Right cardiac atrium (tissue), 5 donors: ENCODE measurements around the gene GPR119. TPM values are rescaled to one million over a fixed set of nuclear protein-coding genes. Genes with fewer than 3 reads are reported as not detected.
"Not testable (repeated sequence)": the region's sequence is repeated elsewhere in the genome, so short reads cannot be mapped to it uniquely, and the experiment has no call there.

ENCODE experiments used
- ATAC-seq, 2 donors: fragments of 200-7000 bp; cut with Tn5 transposase; one replicate each; pipeline versions ENCODE4 v1.8.0 to v1.9.1; 2020; ENCODE audit warnings: moderate library complexity in 2 of 2, mild to moderate bottlenecking in 1 of 2
- DNase-seq, 3 donors: peaks; one replicate each; pipeline ENCODE4 v3.0.0-alpha.2; 2020
- H3K27ac ChIP-seq: one replicate; pipeline ENCODE4 v1.5.1; 2013; ENCODE audit warnings: mild to moderate bottlenecking, low read length, control low read depth, moderate library complexity
- H3K27me3 ChIP-seq: one replicate; pipeline ENCODE4 v1.6.1; 2013; ENCODE audit not compliant: control insufficient read depth, insufficient read depth
- H3K4me1 ChIP-seq: one replicate; pipeline ENCODE4 v1.6.1; 2013; ENCODE audit warnings: low read length; ENCODE audit not compliant: control insufficient read depth, insufficient read depth
- H3K4me3 ChIP-seq: one replicate; pipeline ENCODE4 v1.5.1; 2013; ENCODE audit warnings: low read length, control low read depth
- H3K9me3 ChIP-seq: one replicate; pipeline ENCODE4 v1.6.1; 2013; ENCODE audit warnings: low read length; ENCODE audit not compliant: control insufficient read depth
- WGBS: extraction: QIAGEN DNeasy Blood & Tissue Kit; methylation state at CpG from one replicate; pipeline ENCODE4 v1.1.7; 2013; 5-methylcytosine and 5-hydroxymethylcytosine counted together
- intact Hi-C, 4 donors: fragments of 100-400 bp; cut with DNase I; formaldehyde crosslinking; loops; one replicate each; pipeline versions ENCODE4 v1.11.0 to v1.14.0; 2022 to 2023
- polyA plus RNA-seq: library from polyadenylated mRNA; stranded (reverse); fragments of 200-250 nt; gene quantifications from one replicate; pipeline ENCODE4 v1.2.3, GENCODE V29; 2013
- total RNA-seq, 4 donors: library from RNA; stranded (reverse); fragmentation: NEBNext Ultra II Directional; extraction: Animal tissue kit (Norgen Biotek cat#: 25700); gene quantifications; one replicate each; pipeline ENCODE4 v1.2.1, GENCODE V29; 2021
- donor health status: healthy with polysubstance abuse.
- donor health status: DM: no; HTN: yes; CAD: no.
- donor health status: DM: no; HTN: no; CAD: no.
- donor health status: DM: no; HTN: yes; CAD: no; lungs with severe emphysema.
- donor health status: DM: yes; HTN: yes; CAD: no.

The GPR119 gene
- total and polyA plus RNA-seq, 5 donors = not detected

DNA sequence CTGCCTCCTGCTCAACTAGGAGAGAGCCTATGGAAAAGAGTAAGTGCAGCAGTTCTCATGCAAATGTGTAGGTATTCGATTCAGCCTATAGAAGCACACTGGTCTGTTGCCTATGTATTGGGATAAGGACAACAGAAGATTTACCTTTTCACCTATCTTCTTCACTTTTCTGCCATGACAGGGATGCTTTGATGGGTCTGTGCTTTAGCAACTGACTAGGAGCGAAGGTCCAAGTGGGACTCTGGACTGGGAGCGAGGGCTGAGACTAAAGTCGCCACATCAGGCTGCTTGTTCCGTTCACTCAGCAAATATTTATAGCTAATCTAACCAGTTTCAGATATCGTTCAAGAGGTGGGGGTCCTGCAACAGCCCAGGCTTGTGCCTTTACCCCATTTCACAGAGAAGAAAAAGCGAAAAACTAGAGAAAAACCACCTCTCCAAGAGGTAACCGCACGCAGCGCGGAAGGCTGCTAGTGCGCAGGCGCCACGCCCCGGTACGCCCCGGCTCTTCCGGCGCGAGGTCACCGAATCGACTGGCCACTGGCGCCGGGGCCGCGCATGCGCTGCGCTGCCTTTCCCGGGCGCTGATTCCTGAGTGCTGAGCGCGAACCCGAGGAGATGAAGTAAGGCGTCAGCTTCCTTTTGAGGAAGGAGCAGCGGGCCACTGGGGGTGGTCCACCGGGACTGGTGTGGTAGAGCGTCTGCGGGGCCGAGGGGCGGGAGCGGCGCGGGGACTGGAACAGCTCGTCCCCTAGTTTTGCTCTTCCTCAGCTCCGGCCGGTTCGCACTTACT, 16.1 kb upstream of the GPR119 start, which contains the start of gene RBMX2:
Gene RBMX2, plus strand, starts transcription at position 573 of the 793 bp plus-strand sequence. Its CDS starts 46 bp downstream, at position 619.
- peak; percentile 77 to 91 (median 91) for DNase-seq
- intact Hi-C loops = no loop called here
- Histone ChIP-seq H3K27me3 (no peaks in the 10 kb centered on the region), H3K27ac (peak within 1 kb of the TSS; percentile 96), H3K4me3 (peak within 1 kb of the TSS; percentile 93), H3K9me3 (no peaks in the 10 kb centered on the region), H3K4me1 (no peaks in the 10 kb centered on the region)
- under 1% methylated on average over 45 of the region's 47 CpGs for WGBS
- ATAC-seq = peak; percentile 98 to 99

DNA sequence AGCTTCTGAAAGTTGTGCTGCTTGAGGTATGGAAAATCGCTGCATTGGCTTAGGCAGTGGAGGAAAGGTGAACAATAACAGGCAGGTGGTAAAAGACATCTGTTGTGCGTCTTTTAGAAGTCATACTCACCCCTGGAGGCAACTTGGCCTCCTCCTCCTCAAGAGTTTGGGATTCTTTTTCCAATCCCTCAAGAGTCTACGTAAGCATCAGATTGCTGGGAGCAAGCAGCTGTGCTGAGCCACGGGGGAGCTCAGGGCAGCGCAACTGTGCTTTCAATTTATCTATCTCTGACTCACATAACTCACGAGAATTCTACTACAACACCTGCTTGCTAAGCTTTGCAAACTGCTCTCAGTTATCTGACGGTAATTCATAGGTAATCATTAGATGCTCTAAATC, 9.9 kb upstream of the GPR119 start:
- no peak for DNase-seq
- 64% methylated on average over 7 of the region's 7 CpGs for WGBS
- intact Hi-C loops = loop anchor here in 2 of 4 donors (10.0 kb wide), 1 partner anchor 519 kb away; no protein-coding TSS in a partner anchor
- Histone ChIP-seq H3K9me3 (no peaks in the 10 kb centered on the region), H3K27ac (no peak overlapping the region), H3K27me3 (no peaks in the 10 kb centered on the region), H3K4me3 (no peak overlapping the region), H3K4me1 (no peaks in the 10 kb centered on the region)
- no peak for ATAC-seq

DNA sequence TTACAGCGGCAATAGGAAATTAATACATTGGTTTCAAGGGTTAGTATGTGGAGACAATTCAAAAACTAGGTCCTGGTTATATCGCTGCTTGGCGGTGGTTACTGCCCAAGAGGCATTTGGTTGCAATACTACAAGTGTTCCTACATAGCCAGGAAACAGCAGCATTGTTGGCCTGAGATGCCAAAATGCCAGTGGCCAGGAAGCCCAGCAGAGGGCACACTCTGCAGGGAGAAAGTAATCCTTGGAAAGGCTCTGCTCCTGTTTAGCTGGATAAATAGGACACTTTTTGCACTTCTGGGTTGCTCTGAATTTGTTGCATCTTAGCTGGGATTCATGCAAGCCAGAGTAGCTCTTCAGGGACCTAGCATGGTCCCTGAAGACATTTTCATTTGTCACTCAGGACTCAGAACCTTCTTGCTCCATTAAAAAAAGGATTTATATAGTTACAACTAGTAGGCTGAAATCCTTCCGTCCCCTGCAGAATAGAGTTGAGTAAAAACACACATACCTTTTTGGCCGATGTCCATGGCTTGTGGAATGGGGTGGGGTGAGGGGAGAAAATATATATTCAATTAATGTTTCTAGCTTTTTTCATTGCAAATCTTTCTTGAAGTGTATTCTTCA, 8.1 kb upstream of the GPR119 start:
- Histone ChIP-seq H3K4me3 (no peak overlapping the region), H3K9me3 (no peaks in the 10 kb centered on the region), H3K4me1 (no peaks in the 10 kb centered on the region), H3K27ac (no peak overlapping the region), H3K27me3 (no peaks in the 10 kb centered on the region)
- peak; percentile 30 to 60 (median 57) for DNase-seq
- ATAC-seq = peak in 1 of 2 donors; percentile 39
- intact Hi-C loops = loop anchor here in 3 of 4 donors (5.0 to 10.0 kb wide), 2 partner anchors 521 to 524 kb away; no protein-coding TSS in a partner anchor
- 37% methylated on average over 5 of the region's 5 CpGs for WGBS

DNA sequence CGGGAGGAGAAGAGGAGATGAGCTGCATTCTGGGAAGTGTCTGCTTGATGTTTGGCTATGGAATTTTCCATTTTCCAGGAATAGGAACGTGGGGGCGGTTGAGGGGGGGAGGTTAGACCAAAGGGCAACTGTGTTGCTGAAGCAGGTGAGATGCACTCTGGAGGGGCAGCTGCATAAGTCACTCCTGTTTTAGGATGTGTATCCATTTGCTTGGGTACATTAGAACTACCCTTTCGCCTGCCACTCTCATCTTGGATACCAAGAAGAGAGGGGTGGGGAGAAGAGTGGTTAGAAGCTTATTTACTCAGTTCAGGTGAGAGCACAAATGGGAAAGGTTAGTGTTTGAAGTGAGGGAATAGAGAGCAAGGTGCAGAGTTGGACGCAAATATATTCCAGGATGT, 934 bp upstream of the GPR119 start:
- no peaks in the 10 kb centered on the region for H3K9me3 ChIP-seq
- intact Hi-C loops = no loop called here
- ATAC-seq (no peak), DNase-seq (no peak)
- no peak overlapping the region for H3K4me3 ChIP-seq
- H3K27ac ChIP-seq = no peak overlapping the region
- 60% methylated on average over 5 of the region's 5 CpGs for WGBS
- H3K27me3 ChIP-seq = no peaks in the 10 kb centered on the region
- no peaks in the 10 kb centered on the region for H3K4me1 ChIP-seq

DNA sequence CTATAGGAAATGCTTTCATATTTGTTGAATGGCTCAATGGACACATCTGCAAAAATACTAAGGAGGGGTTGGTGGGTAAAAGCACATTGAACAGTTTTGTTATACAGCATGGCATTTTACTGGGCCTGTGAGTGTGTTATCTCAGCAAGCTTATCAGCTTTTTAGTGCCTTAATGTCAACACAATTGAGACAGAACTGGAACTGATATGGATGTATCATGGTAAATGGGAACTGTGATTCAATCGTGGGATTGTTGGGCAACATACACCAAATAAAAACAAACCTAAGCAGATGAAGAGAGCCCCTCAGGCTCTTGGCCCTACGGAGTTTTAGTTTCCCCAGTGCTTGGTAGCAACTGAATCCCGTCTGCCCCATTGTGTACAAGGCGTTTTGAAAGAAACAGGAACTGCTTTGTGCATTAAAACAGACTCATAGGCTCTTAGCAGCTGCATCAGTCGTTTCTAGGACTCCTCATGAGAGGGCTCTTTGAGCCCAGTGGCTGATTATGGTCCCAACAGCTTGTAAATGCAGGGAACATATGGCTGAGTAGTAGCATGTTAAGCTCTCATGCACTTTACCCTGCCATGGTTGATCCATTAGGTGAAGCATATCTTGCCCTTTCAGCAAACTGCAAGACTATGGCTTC, 7.3 kb downstream of the GPR119 start:
- Histone ChIP-seq H3K27me3 (no peaks in the 10 kb centered on the region), H3K9me3 (no peaks in the 10 kb centered on the region), H3K27ac (no peak overlapping the region), H3K4me3 (no peak overlapping the region), H3K4me1 (no peaks in the 10 kb centered on the region)
- no peak for DNase-seq
- WGBS = 33% methylated on average over 5 of the region's 5 CpGs
- intact Hi-C loops = no loop called here
- ATAC-seq = no peak

- DNase-seq (no peak), ATAC-seq (no peak)
- Histone ChIP-seq H3K4me3 (no peak overlapping the region), H3K9me3 (no peaks in the 10 kb centered on the region), H3K27me3 (no peaks in the 10 kb centered on the region), H3K27ac (no peak overlapping the region), H3K4me1 (no peaks in the 10 kb centered on the region)
- intact Hi-C loops = no loop called here
Observed at GRCh38 chrX:130376077-130376476, 9.4 kb downstream of the GPR119 start.

DNA sequence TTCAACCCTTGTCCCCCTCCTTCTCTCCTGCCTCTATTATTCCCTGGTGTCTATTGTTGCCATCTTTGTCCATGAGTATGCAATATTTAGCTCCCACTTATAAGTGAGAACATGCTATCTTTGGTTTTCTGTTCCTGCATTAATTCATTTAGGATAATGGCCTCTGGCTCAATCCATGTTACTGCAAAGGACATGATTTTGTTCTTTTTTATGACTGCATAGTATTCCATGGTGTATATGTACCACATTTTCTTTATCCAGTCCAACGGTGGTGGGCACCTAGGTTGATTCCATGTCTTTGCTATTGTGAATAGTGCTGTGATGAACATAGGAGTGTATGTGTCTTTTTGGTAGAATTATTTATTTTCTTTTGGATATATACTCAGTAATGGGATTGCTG, 33.4 kb downstream of the GPR119 start:
- intact Hi-C loops, H3K9me3 ChIP-seq, H3K27me3 ChIP-seq, DNase-seq, H3K4me1 ChIP-seq, H3K4me3 ChIP-seq, H3K27ac ChIP-seq, ATAC-seq: not testable (repeated sequence)
- WGBS = 97% methylated on average over 1 of the region's 1 CpG

DNA sequence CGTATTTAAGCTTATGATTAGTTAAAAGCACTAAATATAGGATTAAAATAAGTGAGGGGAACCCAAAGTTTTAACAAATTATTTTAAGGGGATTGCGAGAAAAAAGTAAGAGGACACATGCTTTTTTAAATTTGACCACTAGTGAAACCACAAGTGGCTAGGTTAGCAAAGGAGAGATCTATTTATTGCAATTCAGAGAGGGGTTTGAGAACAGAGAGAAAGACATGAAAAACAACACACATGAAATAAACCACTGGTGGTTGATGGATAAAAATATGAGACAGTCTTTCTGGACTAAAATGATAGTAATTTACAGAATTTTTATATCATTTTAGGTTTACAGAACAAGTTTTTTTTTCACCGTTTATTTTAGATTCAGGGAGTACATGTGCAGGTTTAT, 33.9 kb downstream of the GPR119 start:
- intact Hi-C loops = no loop called here

DNA sequence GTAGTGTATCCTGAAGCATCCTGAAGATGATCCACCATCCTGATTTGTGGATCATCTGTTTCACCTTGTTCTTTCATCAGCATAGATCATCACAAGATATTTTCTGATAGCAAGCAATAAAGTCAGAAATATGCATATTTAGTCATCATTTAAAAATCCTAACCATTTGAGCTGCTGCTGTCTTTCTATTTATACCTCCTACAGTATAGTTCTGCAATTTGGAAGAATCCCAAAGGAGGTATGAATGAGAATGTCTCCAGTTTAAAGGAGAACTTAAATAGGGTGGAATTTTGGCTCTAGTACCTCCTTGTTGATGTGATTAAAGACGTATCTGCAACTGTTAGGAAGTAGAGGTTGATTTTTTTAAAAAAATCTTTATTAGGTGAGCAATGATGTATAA, 38.2 kb downstream of the GPR119 start:
- DNase-seq = no peak

More for the DNA sequence above, 33.9 kb downstream of the GPR119 start:
- Histone ChIP-seq H3K9me3 (no peaks in the 10 kb centered on the region), H3K27me3 (no peaks in the 10 kb centered on the region), H3K4me3 (no peak overlapping the region), H3K27ac (no peak overlapping the region), H3K4me1 (no peaks in the 10 kb centered on the region)
- WGBS = 97% methylated on average over 3 of the region's 3 CpGs
- DNase-seq = no peak
- ATAC-seq = no peak

GRCh38 chrX:130343411-130343810, 42.1 kb downstream of the GPR119 start:
- Histone ChIP-seq H3K9me3 (no peaks in the 10 kb centered on the region), H3K4me3 (no peak overlapping the region), H3K27me3 (no peaks in the 10 kb centered on the region), H3K27ac (no peak overlapping the region), H3K4me1 (peaks cover 4% of the 10 kb centered on the region)
- DNase-seq (no peak), ATAC-seq (no peak)
- intact Hi-C loops = no loop called here
- WGBS = 93% methylated on average over 1 of the region's 1 CpG

More for the DNA sequence above, 38.2 kb downstream of the GPR119 start:
- Histone ChIP-seq H3K4me3 (no peak overlapping the region), H3K4me1 (no peaks in the 10 kb centered on the region), H3K27ac (no peak overlapping the region), H3K27me3 (no peaks in the 10 kb centered on the region), H3K9me3 (no peaks in the 10 kb centered on the region)
- 19% methylated on average over 1 of the region's 1 CpG for WGBS
- intact Hi-C loops = no loop called here
- ATAC-seq = no peak

GRCh38 chrX:130340271-130340670, 45.2 kb downstream of the GPR119 start:
- H3K4me1 ChIP-seq = peaks cover 4% of the 10 kb centered on the region
- no peaks in the 10 kb centered on the region for H3K9me3 ChIP-seq
- no peaks in the 10 kb centered on the region for H3K27me3 ChIP-seq
- H3K27ac ChIP-seq = peak overlapping the region; percentile 24
- intact Hi-C loops = no loop called here
- DNase-seq (no peak), ATAC-seq (no peak)
- H3K4me3 ChIP-seq = peak overlapping the region; percentile 93
- WGBS = 3% methylated on average over 9 of the region's 9 CpGs
